Hepatocyte (in vitro differentiated cells): ENCODE measurements around the gene KTI12.
"Not testable (repeated sequence)": the region's sequence is repeated elsewhere in the genome, so short reads cannot be mapped to it uniquely, and the experiment has no call there.

Experiments used
- CTCF ChIP-seq: fragments of 200-600 bp; sonication (generic); IDR thresholded peaks from 2 replicates; pipeline ENCODE4 v1.5.1; 2016; ENCODE audit warnings: antibody characterized with exemption, mild to moderate bottlenecking; ENCODE audit not compliant: poor library complexity
- EZH2 ChIP-seq: fragments of 200-600 bp; sonication (generic); IDR thresholded peaks from 2 replicates; pipeline ENCODE4 v1.6.1; 2016; ENCODE audit warnings: antibody characterized with exemption, mild to moderate bottlenecking, borderline replicate concordance

DNA sequence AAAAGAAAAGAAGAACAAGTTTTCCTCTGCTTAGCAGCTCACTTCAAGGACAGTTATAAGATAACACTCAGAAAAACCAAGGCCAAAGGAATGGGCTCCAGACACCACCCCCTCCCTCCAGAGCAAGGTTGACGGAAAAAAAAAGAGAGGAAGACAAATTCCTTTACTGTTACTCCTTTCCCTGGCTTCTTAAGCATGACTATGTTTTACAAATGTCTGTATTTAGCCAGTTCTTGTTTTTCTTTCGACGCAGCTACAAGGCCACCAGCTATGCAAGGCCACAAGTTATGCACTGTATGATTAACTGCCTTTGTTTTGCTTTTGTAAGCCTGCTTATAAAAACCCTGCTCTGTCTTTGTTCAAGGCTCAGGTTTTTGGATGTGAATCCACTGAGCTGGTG, 28.1 kb downstream of the KTI12 start:
- not testable (repeated sequence) for TF ChIP-seq EZH2, CTCF
